ENCODE measurements around the gene CRABP1. TPM values are rescaled to one million over a fixed set of nuclear protein-coding genes. Genes with fewer than 3 reads are reported as not detected.

Gene CRABP1
- total RNA-seq, 1 experiment from 2014 or later, result 0.47 TPM

GRCh38 chr15:78307976-78308375 is 32.2 kb upstream of the CRABP1 start:
- ChIA-PET CTCF (interaction anchor here (0.7 to 3.4 kb wide), 10 partner anchors 8 to 443 kb away, joined by 3 to 28 read pairs (median 8); partner anchors contain the start of gene SKIC8), RAD21 (ENCODE audit: low non-redundant PET in 1 of 2, low total read pairs in 2 of 2, uncharacterized antibody in 2 of 2, unreplicated experiment in 2 of 2) (interaction anchor here (0.6 to 1.5 kb wide), 3 partner anchors 107 to 599 kb away, joined by 4 read pairs; no protein-coding TSS in a partner anchor)

GRCh38 chr15:78308422-78309032 is 31.6 kb upstream of the CRABP1 start:
- DNase-seq (ENCODE audit: low read depth, low spot score) (peak; percentile 54), ATAC-seq (peak; percentile 97)
- Histone ChIP-seq H3K9ac (ENCODE audit: low read length) (peak overlapping the region; percentile 24; the same call in 1 of the 2 replicates), H3K9me3 (ENCODE audit: control insufficient read depth in 1 of 2, insufficient read depth in 1 of 2, low read depth in 1 of 2, low read length in 2 of 2) (no peaks in the 10 kb centered on the region), H3K4me2 (ENCODE audit: low read length) (peak overlapping the region; percentile 65), H3K27me3 (ENCODE audit: insufficient read depth, low read length) (no peaks in the 10 kb centered on the region), H3K27ac (ENCODE audit: low read depth, low read length) (no peak overlapping the region), H3K36me3 (ENCODE audit: control insufficient read depth in 1 of 2, insufficient read depth in 2 of 2, low read length in 2 of 2) (no peaks in the 10 kb centered on the region), H3K4me3 (replicated peaks in 1 of 2; ENCODE audit: low read depth in 1 of 2, low read length in 2 of 2) (peak overlapping the region; percentile 20 to 43), H3K4me1 (ENCODE audit: control insufficient read depth in 1 of 2, insufficient read depth in 2 of 2, low read length in 2 of 2) (peaks cover 4 to 16% of the 10 kb centered on the region in 2 experiments; a peak in 3 of 4 replicates), H3K79me2 (ENCODE audit: insufficient read depth, low read length) (no peaks in the 10 kb centered on the region), H2AFZ (ENCODE audit: low read depth, low read length, poor library complexity, severe bottlenecking) (peak overlapping the region; percentile 91), H3K9me2 (ENCODE audit: insufficient read depth) (no peaks in the 10 kb centered on the region), H4K20me1 (ENCODE audit: insufficient read depth) (no peaks in the 10 kb centered on the region)
- ChIA-PET RAD21 (ENCODE audit: low non-redundant PET in 1 of 2, low total read pairs in 2 of 2, uncharacterized antibody in 2 of 2, unreplicated experiment in 2 of 2) (interaction anchor here (1.2 to 1.5 kb wide), 2 partner anchors 107 to 401 kb away, joined by 4 read pairs; no protein-coding TSS in a partner anchor), CTCF (interaction anchor here (0.7 to 3.4 kb wide), 9 partner anchors 9 to 442 kb away, joined by 3 to 28 read pairs (median 9); partner anchors contain the start of gene SKIC8), POLR2A (interaction anchor here (2.4 kb wide), 1 partner anchor 9 kb away, joined by 11 read pairs; the partner anchor contains the start of gene SKIC8)
- BruUV-seq (replicated peaks), result no TSS peak
- intact Hi-C loops (cut with micrococcal nuclease), result loop anchor here (1.0 to 5.0 kb wide), 5 partner anchors 107 to 442 kb away; no protein-coding TSS in a partner anchor
- no peak for TF ChIP-seq EZH2 (IDR thresholded peaks at IDR 0.05)
- no peak for TF ChIP-seq SRF (IDR thresholded peaks at IDR 0.05; ENCODE audit: low read depth)
- no peak for TF ChIP-seq JUND (IDR thresholded peaks at IDR 0.05)
- no peak for TF ChIP-seq CEBPB (IDR thresholded peaks at IDR 0.05; ENCODE audit: low read depth)
- TF ChIP-seq ELF1 (IDR thresholded peaks at IDR 0.05; ENCODE audit: borderline replicate concordance, low read depth), result no peak
- no peak for TF ChIP-seq POLR2A (IDR thresholded peaks at IDR 0.05; ENCODE audit: borderline replicate concordance, extremely low read depth, insufficient read depth, insufficient read length)
- no peak for TF ChIP-seq ZNF274 (IDR thresholded peaks at IDR 0.05; ENCODE audit: low read depth, low read length)
- TF ChIP-seq ZBTB33 (IDR thresholded peaks at IDR 0.05; ENCODE audit: extremely low read depth, insufficient replicate concordance, low read length), result no peak
- TF ChIP-seq REST (IDR thresholded peaks at IDR 0.05; ENCODE audit: low read depth), result no peak
- no peak for TF ChIP-seq MAX (IDR thresholded peaks at IDR 0.05)
- TF ChIP-seq TCF7L2 (IDR thresholded peaks at IDR 0.05; ENCODE audit: borderline replicate concordance, extremely low read depth, insufficient read depth, insufficient read length), result no peak
- TF ChIP-seq ZFX (IDR thresholded peaks at IDR 0.05), result no peak
- no peak for TF ChIP-seq EGR1 (IDR thresholded peaks at IDR 0.05; ENCODE audit: low read depth)

More at GRCh38 chr15:78307976-78308375, 32.2 kb upstream of the CRABP1 start:
- POLR2A ChIA-PET, result interaction anchor here (2.4 kb wide), 1 partner anchor 9 kb away, joined by 11 read pairs; the partner anchor contains the start of gene SKIC8
- Histone ChIP-seq H3K9me2 (ENCODE audit: insufficient read depth) (no peaks in the 10 kb centered on the region), H3K4me3 (replicated peaks in 1 of 2; ENCODE audit: low read depth in 1 of 2, low read length in 2 of 2) (peak overlapping the region; percentile 20 to 43), H3K79me2 (ENCODE audit: insufficient read depth, low read length) (no peaks in the 10 kb centered on the region), H2AFZ (ENCODE audit: low read depth, low read length, poor library complexity, severe bottlenecking) (peak overlapping the region; percentile 91), H3K9ac (ENCODE audit: low read length) (peak overlapping the region; percentile 24; the same call in 1 of the 2 replicates), H3K4me2 (ENCODE audit: low read length) (peak overlapping the region; percentile 65), H3K27me3 (ENCODE audit: insufficient read depth, low read length) (no peaks in the 10 kb centered on the region), H3K27ac (ENCODE audit: low read depth, low read length) (no peak overlapping the region), H4K20me1 (ENCODE audit: insufficient read depth) (no peaks in the 10 kb centered on the region), H3K36me3 (ENCODE audit: control insufficient read depth in 1 of 2, insufficient read depth in 2 of 2, low read length in 2 of 2) (no peaks in the 10 kb centered on the region), H3K9me3 (ENCODE audit: control insufficient read depth in 1 of 2, insufficient read depth in 1 of 2, low read depth in 1 of 2, low read length in 2 of 2) (no peaks in the 10 kb centered on the region), H3K4me1 (ENCODE audit: control insufficient read depth in 1 of 2, insufficient read depth in 2 of 2, low read length in 2 of 2) (peaks cover 6 to 17% of the 10 kb centered on the region in 2 experiments)
- no peak for TF ChIP-seq POLR2AphosphoS5 (IDR thresholded peaks at IDR 0.05; ENCODE audit: low read depth, low read length)
- BruUV-seq (replicated peaks), result no TSS peak
- ATAC-seq, result peak; percentile 38
- intact Hi-C loops (cut with micrococcal nuclease), result loop anchor here (1.0 to 5.0 kb wide), 5 partner anchors 107 to 443 kb away; no protein-coding TSS in a partner anchor
- no peak for DNase-seq (ENCODE audit: low read depth, low spot score)

Measured in HCT116 (cell line).